Erythroblast (primary cell): ENCODE results near the gene PKN2.

ENCODE experiments used
- GATA1 ChIP-seq: IDR thresholded peaks from 2 replicates; pipeline ENCODE4 v1.6.1; 2011; ENCODE audit warnings: low read depth, mild to moderate bottlenecking, control low read depth, low read length, moderate library complexity
- POLR2A ChIP-seq: IDR thresholded peaks from 2 replicates; pipeline ENCODE4 v1.6.1; 2011; ENCODE audit warnings: mild to moderate bottlenecking, low read length

GRCh38 chr1:88802950-88803349 is 118.9 kb downstream of the PKN2 start:
- no peak for TF ChIP-seq POLR2A
- TF ChIP-seq GATA1: no peak
